Left renal cortex interstitium (tissue), 4 donors: ENCODE results near the gene ZMYND19. TPM values are rescaled to one million over a fixed set of nuclear protein-coding genes. Genes with fewer than 3 reads are reported as not detected.
"Not testable (repeated sequence)": the region's sequence is repeated elsewhere in the genome, so short reads cannot be mapped to it uniquely, and the experiment has no call there.

Experiments used
- DNase-seq, 4 donors: peaks; one replicate each; pipeline ENCODE4 v3.0.0-alpha.2; 2013; ENCODE audit warnings: low read depth in 4 of 4, low spot score in 2 of 4, missing footprints in 1 of 4
- polyA plus RNA-seq, 4 donors: library from polyadenylated mRNA; unstranded; fragments of 120-200 nt; gene quantifications; one replicate each; pipeline ENCODE4 v1.2.1, GENCODE V29; 2013; ENCODE audit not compliant: insufficient read length in 4 of 4

ZMYND19 gene
- polyA plus RNA-seq, 4 donors = 17.6 to 26.5 (median 23.4) TPM

- DNase-seq = no peak
Measured at GRCh38 chr9:137589441-137590122, 730 bp downstream of the ZMYND19 start.

- DNase-seq = no peak
Measured at GRCh38 chr9:137588891-137589290, 1.4 kb downstream of the ZMYND19 start.

- no peak for DNase-seq
Measured at GRCh38 chr9:137588311-137588710, 2.0 kb downstream of the ZMYND19 start.

DNA sequence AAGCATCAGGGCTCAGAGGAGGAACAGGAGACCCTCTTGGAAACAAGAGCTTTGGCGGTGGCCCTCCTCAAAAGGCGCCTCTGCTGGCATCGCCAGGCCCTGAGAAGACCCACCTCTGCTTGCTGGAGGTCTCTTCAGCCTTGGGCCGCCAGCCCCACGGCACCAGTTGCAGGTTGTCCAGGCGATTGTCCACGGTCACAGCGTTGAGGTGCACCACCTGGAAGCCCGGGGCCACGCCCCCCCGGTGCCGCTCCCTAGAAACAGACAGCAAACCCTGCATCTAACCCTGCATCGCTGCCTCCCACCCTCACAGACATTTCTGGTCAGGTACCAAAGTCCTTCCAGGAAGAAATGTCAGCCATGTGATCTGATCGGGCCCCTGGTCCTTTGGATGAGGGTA, 3.5 kb downstream of the ZMYND19 start:
- DNase-seq = no peak

- no peak for DNase-seq
Measured at GRCh38 chr9:137583957-137584356, 6.4 kb downstream of the ZMYND19 start.

GRCh38 chr9:137583347-137583746, 7.0 kb downstream of the ZMYND19 start:
- no peak for DNase-seq

DNA sequence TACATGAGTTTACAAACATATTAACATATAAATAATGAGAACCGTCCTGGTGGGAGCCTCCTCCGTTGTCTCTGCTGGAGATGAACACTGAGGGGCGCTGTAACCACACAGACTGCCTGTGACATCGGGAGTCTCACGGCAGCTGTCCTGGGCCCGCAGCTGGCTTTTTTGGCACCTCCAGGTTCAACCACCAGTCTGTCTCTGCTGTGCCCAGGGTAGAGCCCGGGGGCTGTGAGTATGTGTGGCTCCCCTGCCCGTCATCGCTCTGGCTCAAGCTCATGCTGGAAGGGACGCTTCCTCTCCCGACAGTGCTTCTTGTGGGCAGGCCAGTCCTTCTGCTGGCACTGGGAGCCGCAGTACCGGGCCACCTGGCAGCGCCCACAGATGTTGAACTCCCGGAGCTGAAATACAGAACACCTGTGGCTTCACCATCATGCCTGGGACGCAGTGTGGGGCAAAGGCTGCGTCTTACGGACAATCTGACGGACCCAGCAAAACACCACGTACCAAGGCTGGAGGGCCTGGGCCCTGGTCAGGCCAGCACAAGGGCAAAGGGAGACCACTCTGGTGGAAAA, 7.9 kb downstream of the ZMYND19 start:
- no peak for DNase-seq

- no peak for DNase-seq
Measured at GRCh38 chr9:137581361-137582285, 8.7 kb downstream of the ZMYND19 start.

DNA sequence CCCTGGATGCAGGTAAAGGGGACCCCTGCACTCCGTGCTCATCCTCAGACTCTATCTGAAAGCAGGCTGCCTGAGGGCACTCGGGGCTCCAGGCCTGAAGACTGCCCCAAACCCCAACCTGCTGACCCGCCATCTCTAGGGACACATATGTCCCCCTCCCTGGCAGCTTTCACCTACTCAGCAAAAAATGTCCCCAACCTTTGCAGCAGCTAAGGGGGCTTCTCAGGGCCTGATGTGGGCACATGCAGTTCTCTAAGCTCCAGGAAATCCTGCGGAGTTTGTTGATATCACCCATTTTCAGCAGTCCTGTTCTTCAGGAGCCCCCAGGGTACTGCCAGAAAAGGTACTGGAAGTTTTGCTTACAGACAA, 9.4 kb downstream of the ZMYND19 start:
- DNase-seq = no peak

- no peak for DNase-seq
Measured at GRCh38 chr9:137580209-137580953, 9.9 kb downstream of the ZMYND19 start.

DNA sequence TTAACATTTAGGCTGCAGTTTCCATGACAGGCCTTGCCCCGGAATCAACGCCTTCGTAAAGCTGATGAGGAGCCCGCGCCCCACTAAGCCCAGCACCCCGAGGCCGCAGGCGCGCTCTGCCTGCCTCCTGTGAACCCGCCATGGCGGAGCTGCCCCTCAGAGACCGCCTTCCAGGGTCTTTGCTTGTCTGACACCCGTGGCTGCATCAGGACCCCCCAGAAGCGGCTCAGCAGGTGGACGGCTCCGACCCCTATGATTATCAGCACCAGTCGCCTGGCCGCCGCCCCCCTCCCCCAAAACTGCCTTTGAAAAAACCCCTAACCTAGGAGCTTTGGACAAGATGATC, 11.1 kb downstream of the ZMYND19 start:
- DNase-seq = no peak

DNA sequence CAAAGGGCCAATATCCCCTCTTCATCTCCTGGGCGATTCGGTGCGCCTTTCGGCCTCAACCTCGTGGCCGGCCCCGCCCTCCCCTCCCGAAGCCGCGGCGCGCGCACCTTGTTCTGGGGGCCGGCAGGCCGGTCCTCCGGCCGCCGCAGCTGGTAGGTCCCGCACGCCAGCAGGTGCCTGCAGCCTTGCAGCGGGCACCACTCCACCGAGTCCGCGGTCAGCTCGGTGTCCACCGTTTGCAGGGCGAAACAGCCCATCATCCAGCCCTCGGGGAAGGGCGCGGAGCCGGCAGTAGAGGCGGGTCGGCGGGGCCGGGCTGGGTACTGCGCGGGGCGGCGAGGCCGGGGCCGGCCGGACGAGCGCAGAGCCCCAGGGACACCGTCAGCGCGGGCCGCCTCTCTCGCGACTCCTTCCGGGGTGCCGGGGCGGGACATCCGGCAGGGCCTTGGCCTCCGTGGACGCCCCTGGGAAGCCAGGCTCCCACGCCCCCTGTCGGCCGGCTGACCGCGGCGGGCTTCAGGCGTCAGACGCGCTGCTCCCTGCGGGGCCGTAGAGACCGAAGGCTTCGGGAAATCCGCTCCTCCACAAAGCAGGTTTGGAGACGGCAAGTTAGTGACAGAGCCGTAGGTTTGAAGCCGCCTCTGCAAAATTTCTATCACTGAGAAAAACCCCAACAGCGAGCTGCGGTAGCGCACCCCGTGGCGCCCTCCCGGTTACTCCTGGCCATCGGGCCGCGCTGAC, 11.6 kb downstream of the ZMYND19 start, which contains the start of gene DPH7:
Gene DPH7 (minus strand): TSS at position 408 of the 741 bp plus-strand sequence. CDS start 148 bp downstream, at position 260.
- DNase-seq = peak; percentile 63 to 91 (median 83)

- DNase-seq = no peak
Measured at GRCh38 chr9:137575716-137576411, 14.4 kb downstream of the ZMYND19 start.

- DNase-seq = no peak
Measured at GRCh38 chr9:137575364-137575715, 15.0 kb downstream of the ZMYND19 start.

- DNase-seq = no peak
Measured at GRCh38 chr9:137574192-137574591, 16.1 kb downstream of the ZMYND19 start.

DNA sequence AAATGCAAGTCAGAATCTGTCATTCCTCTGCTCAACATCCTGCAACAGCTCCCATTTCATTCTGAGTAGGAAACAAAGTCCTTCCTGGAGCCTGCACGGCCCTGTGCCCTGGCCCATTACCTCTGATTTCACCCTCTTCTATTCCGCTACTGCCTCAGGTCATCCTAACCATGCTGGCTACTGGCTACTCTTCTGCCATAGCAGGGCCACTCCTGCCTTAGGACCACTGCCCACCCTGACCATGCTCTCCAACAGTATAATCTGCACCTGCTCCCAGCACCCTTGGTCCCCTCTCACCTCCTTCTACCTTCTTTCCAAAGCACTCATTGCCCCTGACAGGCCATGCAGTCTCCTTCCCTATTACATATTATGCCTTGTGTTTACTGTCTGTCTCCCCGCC, 19.7 kb downstream of the ZMYND19 start:
- DNase-seq = no peak

DNA sequence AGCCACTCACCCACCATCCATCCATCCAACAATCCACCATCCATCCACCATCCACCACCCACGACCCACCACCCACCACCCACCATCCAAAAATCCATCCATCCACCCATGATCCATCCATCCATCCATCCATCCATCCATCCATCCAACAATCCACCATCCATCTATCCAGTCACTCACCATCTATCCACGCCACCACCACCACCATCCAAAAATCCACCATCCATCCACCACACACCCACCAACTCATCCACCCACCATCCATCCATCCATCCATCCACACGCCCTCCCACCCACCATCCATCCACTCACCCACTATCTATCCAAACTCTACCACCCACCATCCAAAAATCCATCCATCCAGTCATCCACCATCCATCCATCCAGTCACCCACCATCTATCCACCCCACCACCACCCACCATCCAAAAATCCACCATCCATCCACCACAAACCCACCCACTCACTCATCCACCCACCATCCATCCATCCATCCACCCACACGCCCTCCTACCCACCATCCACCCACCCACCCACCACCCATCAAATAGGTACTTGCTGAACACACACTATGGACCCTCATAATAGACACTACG, 20.6 kb downstream of the ZMYND19 start:
- no peak for DNase-seq

- DNase-seq = not testable (repeated sequence)
Measured at GRCh38 chr9:137568445-137568844, 21.9 kb downstream of the ZMYND19 start.

DNA sequence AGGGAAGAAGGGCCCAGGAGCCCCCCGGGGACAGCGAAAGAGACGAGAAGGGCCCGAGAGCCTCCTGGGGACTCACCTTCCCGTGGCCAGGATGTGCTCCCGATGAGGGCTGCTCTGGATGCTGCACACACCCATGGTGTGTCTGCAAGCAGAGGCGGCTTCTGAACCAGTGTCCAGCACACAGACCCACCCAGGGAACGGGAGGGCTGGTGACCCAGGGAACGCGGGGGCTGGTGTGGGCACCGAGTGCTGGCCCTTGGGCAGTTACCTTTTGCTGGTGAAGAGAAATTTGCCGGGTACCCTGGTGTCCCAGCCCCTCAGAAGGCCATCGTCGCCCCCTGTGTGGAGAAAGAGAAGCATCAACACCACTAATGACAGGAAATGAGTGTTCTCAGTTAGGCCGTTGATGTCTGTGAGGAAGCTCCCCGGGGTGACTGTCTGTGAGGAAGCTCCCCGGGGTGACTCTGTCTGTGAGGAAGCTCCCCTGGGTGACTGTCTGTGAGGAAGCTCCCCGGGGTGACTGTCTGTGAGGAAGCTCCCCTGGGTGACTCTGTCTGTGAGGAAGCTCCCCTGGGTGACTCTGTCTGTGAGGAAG, 25.4 kb downstream of the ZMYND19 start:
- DNase-seq = no peak
